Measurements from ENCODE around the gene RYR2. TPM values are rescaled to one million over a fixed set of nuclear protein-coding genes. Genes with fewer than 3 reads are reported as not detected.

The RYR2 gene
- 0.01 TPM for polyA plus RNA-seq (2013, experiment 1 of 2; ENCODE audit: insufficient read length)
- polyA plus RNA-seq (2013, experiment 2 of 2; ENCODE audit: insufficient read length) = 0.05 TPM

DNA sequence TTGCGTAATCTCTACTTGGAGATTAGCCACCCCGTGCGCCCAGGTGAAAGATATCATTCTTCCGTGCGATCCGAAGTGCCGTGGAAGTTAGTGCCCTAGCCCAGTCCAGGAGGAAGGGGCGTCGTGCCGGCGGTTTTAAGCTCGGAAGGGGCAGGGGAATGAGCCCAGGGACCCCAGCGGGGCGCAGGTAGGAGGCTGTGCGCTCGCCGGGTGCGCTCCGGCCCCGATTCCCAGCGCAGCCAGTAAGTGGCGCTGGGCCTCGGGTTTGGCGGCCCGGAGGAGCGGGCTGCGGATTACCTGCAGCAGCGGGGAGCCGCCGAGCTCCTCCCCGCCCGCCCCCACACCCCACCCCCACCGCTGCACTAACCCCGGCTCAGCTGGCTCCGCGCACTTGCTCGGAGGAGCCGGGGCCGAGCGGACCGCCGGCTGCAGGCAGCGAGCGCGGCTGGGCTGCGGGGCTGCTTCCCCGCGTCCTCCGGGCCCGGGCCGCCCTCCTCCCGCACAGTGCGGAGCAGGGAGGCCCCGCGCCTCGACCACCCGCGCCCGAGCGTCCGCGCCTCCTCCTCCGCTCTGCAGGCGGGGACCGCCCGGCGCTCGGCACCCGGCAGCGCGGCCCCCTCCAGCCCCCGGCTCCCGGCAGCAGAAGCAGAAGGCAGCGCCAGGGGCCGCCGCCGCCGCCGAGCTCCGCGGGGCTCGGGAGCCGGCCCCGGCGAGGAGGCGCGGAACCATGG is at the start of gene RYR2:
Gene RYR2 (plus strand): TSS at position 390 of the 731 bp plus-strand sequence. CDS start 338 bp downstream, at position 728.
- no peak for DNase-seq

DNA sequence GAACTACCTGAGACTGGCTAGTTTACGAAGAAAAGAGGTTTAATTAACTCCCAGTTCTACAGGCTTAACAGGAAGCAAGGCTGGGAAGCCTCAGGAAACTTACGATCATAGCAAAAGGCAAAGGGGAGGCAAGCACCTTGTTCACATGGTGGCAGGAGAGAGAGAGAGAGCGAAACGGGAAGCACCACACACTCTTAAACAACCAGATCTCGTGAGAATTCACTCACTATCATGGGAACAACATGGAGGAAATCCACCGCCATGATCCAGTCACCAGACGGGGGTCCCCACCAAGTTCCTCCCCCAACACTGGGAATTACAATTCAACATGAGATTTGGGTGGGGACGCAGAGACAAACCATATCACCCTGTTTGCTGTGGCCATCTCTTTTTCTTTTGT is 49.5 kb upstream of the RYR2 start:
- DNase-seq = no peak

DNA sequence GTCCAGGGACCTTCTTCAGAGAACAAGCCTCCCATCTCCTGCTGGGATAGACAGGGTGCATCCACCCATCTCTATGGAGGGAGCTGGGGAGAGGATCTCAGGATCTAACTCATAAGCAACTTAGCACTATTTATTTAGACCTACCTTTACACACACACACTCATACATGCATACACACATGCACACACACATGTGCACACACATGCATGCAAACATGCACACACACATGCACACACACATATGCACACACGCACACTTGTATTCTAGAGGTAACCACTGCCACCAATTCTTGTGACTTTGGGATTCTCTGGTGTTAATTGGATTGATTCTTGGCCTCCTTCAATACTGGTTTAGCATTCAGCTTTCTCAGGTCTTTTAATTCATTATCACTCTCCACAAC is 47.5 kb upstream of the RYR2 start:
- DNase-seq = no peak

DNA sequence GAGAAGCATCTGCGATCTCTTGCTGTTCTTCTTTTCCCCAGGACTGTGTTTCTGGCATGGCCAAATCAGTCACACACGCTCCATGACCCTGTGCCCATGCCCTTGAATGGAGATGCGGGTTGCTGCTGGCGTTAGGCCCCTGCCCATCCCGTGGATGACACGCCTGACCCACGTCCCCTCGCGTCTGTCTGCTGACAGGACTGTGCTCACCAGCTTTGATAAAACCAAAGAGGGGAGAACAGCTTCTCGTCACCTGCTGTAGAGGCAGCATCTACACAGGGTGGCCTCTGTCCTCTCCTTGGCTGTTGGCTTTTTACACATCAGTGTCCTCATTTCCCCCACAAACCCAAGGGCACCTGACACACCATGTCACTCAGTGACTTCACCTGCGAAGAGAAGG is 44.6 kb upstream of the RYR2 start:
- DNase-seq = no peak

DNA sequence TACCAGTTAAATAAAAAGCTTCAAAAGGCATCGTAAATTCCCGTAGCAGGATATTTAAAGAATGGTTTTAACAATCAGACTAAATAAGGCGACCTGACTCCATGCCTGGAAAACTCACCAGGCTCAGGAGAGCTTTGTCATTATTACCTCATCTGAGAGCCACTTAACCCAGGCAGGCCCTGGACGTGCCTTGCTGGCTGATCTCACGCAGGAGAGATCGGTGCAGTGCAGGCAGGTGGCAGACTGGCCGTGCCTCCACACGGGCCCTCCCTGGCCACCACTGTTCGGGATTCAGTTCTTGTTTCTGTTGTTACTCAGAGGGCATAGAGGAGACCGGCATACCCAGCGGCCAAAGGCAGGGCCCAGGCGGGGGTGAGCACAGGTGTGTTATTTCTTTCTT is 44.1 kb upstream of the RYR2 start:
- DNase-seq = no peak

DNA sequence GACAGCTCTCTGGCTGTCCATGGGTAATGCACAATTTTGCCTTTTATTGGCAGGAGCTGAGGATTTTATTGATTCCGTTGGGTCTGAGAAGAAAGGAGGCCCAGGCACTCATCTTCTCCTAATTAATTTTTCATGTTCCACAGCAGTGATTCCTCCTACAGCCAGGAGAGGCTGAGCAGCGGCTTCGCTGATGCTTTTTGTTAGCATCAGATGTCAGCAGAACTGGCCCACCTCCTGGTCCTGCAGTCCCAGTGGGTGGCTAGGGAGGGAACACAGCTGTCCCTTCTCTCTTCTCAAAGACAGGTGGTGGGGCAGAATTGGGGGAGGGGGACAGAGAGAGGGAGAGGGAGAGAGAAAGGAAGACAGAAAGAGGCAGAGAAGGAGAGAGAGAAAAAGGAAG is 43.4 kb upstream of the RYR2 start:
- DNase-seq = no peak

DNA sequence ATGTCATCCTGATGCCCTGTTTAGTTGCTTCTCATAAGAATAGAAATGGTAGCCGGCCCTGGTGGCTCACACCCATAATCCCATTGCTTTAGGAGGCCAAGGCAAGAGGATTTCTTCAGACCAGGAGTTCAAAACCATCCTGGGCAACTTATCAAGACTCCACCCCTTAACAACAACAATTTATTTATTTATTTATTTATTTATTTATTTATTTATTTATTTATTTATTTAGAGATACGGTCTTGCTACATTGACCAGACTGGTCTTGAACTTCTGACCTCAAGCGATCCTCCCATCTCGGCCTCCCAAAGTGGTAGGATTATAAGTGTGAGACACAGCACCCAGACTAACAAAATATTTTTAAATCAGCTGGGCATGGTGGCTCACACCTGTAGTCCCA is 41.8 kb upstream of the RYR2 start:
- no peak for DNase-seq

DNA sequence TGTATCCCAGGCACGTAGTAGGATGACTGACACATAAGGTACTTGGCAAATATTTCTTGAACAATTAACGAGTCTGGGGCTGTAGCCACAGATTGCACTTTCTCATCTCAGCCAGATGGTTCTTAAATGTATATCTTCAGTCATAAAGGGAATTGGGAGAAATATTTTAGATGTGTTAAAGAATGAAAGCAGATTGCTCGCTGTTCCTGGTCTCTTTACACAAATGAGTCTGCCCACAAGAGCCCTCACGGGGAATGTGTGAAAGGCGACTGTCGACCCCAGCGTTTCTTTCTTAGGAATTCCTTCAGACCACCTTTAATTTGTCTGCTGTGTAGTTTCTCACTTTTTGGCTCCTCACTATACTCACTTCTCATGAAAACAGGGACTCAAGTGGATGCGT is 38.5 kb upstream of the RYR2 start:
- DNase-seq = no peak

DNA sequence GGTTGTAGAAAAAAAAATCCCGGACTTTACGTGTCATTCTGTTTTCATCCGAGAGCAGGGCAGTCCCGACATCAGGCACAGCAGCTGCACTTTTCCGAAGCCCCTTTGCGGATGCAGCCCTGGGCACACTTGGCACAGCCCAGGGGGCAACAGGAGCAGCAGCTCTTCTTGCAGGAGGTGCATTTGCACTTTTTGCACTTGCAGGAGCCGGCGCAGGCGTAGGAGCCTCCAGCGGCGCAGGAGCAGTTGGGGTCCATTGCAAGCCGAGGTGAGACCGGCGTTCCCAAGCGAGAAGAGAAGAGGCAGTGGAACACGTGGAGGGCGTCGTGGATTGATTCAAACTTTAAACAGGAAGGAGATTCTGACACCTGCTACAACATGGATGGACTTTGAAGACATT is 37.9 kb upstream of the RYR2 start, which contains the start of gene MT1HL1:
Gene MT1HL1 (minus strand): TSS at position 326 of the 400 bp plus-strand sequence. CDS start 69 bp downstream, at position 257.
- no peak for DNase-seq

DNA sequence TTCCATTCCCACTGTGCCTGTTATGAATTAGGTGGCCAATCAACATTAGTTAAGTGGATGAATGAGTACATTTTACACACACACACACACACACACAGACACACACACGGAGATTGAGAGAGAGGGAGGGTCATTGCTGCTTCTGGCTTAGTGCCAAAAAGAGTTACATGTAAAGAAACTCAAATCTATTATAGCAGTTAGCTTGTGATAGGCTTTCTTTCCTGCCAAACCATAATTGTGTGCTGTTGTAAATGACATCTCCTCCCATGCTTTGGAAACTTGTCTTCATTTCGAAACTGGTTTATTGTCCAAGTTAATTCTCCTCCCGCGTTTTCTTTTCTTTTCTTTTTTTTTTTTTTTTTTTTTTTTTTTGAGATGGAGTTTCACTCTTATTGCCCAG is 36.3 kb upstream of the RYR2 start:
- DNase-seq = no peak

DNA sequence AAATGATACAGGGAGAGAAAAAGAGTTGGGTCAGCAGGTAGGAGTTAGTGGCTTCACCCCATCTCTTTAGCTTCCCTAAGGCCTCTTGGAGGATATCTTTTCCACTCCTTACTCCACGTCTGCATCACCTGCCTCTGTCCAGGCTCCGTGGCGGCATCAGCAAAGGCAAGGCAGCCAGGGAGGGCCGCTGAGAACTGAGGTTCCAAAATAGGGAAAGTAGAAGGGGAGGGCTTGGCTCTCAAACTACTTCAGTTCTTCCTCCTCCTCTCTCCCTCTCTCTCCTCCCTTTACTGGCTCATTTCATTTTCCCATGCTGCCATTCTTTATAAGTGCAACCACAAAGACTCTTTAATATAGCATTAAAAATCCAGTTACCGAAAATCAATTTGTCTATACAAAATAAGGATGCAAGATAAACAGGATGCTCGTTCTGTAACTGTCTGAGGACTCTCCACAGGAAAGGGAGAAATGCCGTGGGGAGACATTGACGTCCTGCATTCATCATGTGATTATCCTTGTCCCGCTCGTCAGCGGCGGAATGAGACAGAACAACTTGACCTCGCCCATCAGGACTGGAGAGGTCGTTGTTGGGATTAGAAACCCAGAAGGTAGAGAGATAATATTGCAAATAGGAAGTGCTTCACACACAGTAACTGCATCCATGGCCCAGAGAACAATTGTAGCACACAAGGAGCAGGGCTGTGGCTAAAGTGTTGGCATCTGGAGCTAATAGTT is 34.7 kb upstream of the RYR2 start:
- DNase-seq = no peak

DNA sequence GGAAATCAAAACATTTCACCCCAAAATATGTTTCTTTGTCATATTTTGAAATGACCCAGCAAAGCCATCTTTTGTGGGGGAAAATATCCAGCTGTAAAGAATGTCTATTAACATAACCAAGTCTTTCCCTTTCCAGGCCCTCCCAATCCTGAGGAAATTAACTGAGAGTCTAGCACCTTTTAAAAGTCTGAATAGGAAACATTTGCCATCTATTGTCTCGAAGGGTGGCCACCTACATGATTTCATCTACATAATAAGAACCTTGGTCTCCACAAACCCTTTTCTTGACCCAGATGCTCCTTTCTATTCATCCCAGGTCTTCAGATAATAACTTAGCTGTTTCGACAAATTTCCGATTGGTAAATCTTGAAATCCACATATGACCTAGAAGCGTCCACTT is 32.4 kb upstream of the RYR2 start:
- DNase-seq = no peak

DNA sequence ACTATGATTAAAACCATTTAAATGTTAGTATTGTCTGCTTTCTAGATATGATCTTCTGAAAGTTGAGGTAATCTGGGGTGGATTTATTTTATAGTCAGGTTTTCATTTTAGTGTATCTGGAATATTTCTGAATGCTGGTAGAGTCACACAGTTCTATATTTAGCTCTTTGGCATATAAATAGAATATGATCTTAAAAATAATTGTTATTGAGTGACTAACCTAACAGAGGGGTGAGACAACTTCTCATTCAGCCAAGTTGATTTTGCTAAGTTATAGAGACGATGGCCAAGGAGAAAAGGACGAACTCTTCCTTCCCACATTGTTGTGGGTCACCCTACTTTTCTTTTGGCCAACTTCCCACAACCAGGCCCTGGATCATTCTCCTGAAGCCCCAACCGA is 30.6 kb upstream of the RYR2 start:
- no peak for DNase-seq

DNA sequence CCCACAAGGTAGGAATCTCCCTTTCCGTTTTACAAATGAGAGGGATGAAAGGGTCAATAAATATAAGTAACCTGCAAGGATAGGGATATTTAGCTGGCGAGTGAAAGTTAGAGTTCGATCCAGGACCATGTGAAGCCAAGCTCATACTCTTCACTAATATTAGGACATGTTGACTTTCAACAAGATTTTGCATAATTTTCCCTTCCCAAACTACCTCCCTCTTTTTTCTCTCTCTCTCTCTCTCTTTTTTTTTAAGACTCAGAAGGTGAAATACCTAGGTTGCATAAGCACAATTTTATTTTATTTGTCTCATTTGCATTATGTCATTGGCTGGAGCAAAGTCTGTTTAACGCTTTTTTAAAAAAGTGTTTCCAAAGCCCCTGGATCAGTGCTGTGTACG is 29.6 kb upstream of the RYR2 start:
- DNase-seq = no peak

DNA sequence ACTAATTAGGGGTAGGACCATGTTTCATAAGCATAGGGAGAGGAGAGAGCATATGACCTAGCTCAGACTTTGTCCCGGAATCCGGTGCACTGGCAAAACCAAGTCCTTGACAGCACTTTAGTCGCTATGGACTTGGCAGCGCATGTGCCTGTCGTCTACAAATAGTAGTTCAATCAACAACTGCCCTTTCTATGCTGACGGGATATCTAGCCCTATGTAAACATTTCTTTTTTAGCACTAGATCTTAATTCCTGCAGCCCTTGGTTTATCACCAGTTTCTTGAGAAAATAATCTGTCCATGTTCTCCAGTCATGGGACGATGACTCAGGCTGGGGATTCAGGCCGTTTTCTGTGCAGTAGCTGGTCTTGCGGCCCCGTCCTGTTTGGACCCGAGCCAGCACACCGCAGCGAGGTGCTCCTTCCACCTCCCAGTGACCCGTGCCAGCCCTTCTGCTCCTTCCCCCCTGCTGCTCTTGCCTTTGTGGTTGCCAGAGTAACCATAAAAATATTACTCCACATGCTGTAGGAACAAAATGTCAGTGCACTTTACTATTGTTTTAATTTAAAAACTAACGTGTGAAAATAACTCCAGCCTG is 29.1 kb upstream of the RYR2 start:
- peak; percentile 2 for DNase-seq

DNA sequence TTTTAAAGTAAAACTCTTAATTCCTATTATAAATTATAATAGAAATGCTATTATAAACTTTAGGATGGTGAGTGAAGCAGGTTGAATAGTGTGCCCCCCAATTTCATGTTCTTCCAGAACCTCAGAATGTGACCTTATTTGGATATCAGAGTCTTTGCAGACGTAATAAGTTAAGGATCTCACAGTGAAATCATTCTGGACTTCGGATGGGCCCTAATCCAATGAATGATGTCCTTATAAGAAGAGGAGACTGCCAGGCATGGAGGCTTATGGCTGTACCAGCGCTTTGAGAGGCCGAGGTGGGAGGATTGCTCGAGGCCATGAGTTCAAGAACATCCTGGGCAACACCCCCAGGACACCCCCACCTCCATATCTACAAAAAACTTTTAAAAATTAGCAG is 28.4 kb upstream of the RYR2 start:
- DNase-seq = no peak

DNA sequence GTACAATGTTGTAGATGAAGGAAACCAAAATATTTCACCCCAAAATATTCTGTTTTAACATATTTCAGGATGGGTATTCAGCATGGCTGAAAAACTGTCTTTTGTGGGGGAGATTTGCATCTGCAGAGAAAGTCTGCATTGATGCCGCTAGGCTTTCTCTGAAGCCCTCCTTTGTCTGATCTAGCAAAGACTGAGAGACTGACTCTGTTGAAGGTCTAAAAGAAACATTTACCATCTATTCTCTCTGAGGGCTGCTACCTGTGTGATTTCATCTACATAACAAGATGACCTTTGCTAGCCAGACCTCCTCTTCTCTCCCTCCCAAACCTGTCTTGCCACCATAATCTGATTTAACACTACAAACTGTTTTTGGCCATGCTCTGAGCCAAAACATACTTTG is 25.4 kb upstream of the RYR2 start:
- DNase-seq = no peak

DNA sequence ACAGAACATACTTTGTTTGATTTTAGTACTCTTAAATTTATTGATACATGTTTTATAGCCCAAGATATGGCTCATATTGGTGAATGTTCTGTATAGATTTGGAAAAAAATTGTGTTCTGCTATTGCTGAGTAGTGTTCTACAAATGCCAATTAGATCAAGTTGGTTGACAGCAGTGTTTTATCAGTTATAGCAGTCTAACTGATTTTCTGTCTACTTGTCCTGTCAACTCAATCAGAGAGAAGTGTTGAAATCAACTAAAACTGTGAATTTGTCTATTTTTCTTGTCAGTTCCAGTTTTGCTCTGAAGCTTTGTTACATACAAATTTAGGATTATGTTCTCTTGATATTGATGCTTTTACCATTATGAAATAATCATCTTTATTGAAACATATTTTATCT is 23.1 kb upstream of the RYR2 start:
- no peak for DNase-seq

DNA sequence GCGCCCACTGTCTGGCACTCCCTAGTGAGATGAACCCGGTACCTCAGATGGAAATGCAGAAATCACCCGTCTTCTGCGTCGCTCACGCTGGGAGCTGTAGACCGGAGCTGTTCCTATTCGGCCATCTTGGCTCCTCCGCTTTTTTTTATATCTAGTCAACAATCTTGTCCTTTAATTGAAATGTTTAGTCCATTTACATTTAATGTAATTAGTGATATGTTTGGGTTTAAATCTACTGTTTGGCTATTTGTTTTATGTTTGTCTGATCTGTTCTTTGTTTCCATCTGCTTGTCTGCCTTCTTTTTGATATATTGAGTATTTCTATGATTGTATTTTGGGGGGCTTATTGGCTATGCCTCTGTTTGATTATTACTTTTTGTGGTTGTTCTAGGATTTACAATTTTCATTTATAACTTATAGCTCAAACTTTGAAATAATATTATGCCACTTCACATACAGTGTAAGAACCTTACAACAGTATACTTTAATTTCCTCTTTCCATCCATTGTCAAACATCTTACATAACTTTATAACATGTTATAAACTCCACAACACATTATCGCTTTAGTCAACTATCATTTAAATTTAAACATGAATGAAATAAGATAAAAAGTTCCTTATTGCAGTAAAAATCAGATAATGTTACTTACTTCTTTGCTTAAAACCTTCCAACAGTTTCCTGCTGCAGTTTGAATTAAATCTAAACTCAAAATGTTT is 16.5 kb upstream of the RYR2 start:
- no peak for DNase-seq

DNA sequence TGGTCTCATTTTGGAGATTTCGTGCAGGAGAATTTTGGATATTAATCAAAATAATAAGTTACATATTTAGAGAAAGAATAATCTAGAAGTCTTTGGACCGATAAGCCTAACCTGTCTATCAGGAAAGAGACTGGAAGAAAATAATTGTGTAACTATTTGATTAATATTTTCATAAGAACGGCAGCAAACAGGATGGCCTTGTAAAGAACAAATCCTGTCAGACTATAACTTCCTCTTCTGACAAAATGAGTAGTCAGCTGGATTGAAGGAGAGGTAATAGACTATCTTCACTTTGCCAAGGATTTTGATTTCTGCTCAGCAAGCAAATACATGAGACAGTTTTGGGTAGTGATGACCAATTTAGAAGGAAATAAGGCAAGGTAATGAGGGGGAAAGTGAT is 12.7 kb upstream of the RYR2 start:
- DNase-seq = no peak

DNA sequence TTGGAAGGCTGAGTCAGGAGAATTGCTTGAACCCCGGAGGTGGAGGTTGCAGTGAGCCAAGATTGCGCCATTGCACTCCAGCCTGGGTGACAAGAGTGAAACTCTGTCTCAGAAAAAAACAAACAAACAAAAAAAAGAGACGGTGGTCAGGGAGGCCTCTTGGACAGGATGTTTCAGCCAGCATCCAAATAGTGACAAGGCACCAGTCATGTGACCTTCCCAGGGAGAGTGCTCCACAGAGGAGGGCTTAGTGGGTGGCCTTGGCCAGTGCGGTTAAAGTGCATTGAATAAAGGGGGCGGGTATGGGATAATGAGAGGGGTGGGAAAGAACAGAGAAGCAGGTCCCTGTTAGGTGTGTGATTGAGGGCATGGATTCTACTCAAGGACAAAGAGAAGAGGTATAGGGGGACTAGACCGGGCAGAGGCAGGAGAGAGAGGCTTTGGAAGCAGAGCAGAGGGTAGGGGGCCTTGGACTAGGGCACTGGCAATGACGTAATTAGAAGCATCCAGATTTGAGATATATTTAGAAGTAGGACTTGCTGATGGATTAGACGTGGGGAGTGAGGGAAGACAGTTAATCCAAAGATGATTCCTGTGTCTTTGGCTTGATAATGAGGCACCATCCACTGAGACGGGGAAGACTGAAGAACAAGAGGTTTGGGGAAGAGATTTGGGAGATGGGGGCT is 12.0 kb upstream of the RYR2 start:
- DNase-seq = no peak

DNA sequence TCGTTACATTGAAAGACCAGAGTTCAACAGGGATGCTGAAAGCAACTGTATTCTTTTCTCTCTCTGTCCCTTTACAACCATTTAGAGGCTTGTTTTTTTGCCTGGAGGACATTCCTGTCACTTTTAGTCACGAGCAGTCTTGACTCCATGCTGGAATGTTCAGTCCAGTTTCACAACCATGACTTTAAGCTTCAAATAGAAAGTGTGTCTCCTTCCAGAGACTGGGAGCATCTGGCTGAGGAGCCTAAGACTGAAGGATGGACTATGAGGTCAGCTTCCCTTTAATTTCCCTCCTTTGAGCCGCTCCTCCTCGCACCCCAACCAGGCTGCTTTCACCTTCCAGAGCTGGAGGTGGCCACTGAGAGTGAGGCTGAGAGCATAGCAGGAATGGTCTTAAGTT is 10.5 kb upstream of the RYR2 start:
- DNase-seq = peak; percentile 12
